Neural progenitor cell (in vitro differentiated cells): ENCODE data around the gene AMN1. TPM values are rescaled to one million over a fixed set of nuclear protein-coding genes. Genes with fewer than 3 reads are reported as not detected.

Experiments
- DNase-seq: peaks from one replicate; pipeline ENCODE4 v3.0.0-alpha.2; 2016; ENCODE audit warnings: low spot score
- H2AFZ ChIP-seq: fragments of 200-600 bp; sonication (generic); replicated peaks from 2 replicates; pipeline ENCODE4 v1.6.1; 2016; ENCODE audit warnings: antibody characterized with exemption
- H3F3A ChIP-seq: fragments of 200-600 bp; sonication (generic); 2 replicates; pipeline ENCODE4 v1.6.1; 2016; ENCODE audit warnings: antibody characterized with exemption, low read depth
- H3K27ac ChIP-seq: fragments of 200-600 bp; sonication (generic); 2 replicates; pipeline ENCODE4 v1.5.1; 2016; ENCODE audit warnings: mild to moderate bottlenecking
- H3K27me3 ChIP-seq: fragments of 200-600 bp; sonication (generic); 2 replicates; pipeline ENCODE4 v1.6.1; 2016; ENCODE audit warnings: mild to moderate bottlenecking, moderate library complexity
- H3K36me3 ChIP-seq: fragments of 200-600 bp; sonication (generic); 2 replicates; pipeline ENCODE4 v1.5.1; 2016
- H3K4me1 ChIP-seq: fragments of 200-600 bp; sonication (generic); 2 replicates; pipeline ENCODE4 v1.6.1; 2016; ENCODE audit warnings: mixed run types
- H3K4me2 ChIP-seq: fragments of 200-600 bp; sonication (generic); 2 replicates; pipeline ENCODE4 v1.6.1; 2016
- H3K4me3 ChIP-seq: fragments of 200-600 bp; sonication (generic); 2 replicates; pipeline ENCODE4 v1.5.1; 2016
- H3K79me2 ChIP-seq: fragments of 200-600 bp; sonication (generic); 2 replicates; pipeline ENCODE4 v1.6.1; 2016; ENCODE audit warnings: low read depth
- H3K9ac ChIP-seq: fragments of 200-600 bp; sonication (generic); 2 replicates; pipeline ENCODE4 v1.6.1; 2016
- H3K9me3 ChIP-seq: fragments of 200-600 bp; sonication (generic); 2 replicates; pipeline ENCODE4 v1.5.1; 2016; ENCODE audit warnings: low read depth
- H4K20me1 ChIP-seq: fragments of 200-600 bp; sonication (generic); 2 replicates; pipeline ENCODE4 v1.6.1; 2016; ENCODE audit warnings: low read depth
- H3K27ac Mint-ChIP-seq: 3 replicates; pipeline ENCODE4 v1.8.0; 2021; ENCODE audit warnings: mixed read lengths
- H3K27me3 Mint-ChIP-seq: 2 replicates; pipeline ENCODE4 v1.8.0; 2022; ENCODE audit warnings: low read depth, mild to moderate bottlenecking, inconsistent platforms, moderate library complexity, mixed read lengths; ENCODE audit not compliant: insufficient read depth
- H3K36me3 Mint-ChIP-seq: 3 replicates; pipeline ENCODE4 v1.8.0; 2021; ENCODE audit warnings: mixed read lengths
- H3K4me1 Mint-ChIP-seq: 3 replicates; pipeline ENCODE4 v1.8.0; 2021; ENCODE audit warnings: mixed read lengths
- H3K4me3 Mint-ChIP-seq: 3 replicates; pipeline ENCODE4 v1.8.0; 2021; ENCODE audit warnings: mild to moderate bottlenecking, moderate library complexity, mixed read lengths
- H3K9me3 Mint-ChIP-seq: 3 replicates; pipeline ENCODE4 v1.8.0; 2020; ENCODE audit warnings: mixed read lengths
- EZH2 ChIP-seq: fragments of 200-600 bp; sonication (generic); IDR thresholded peaks from 2 replicates; pipeline ENCODE4 v1.6.1; 2017; ENCODE audit warnings: antibody characterized with exemption, mild to moderate bottlenecking, moderate library complexity
- EZH2phosphoT487 ChIP-seq: fragments of 200-600 bp; sonication (generic); IDR thresholded peaks from 2 replicates; pipeline ENCODE4 v1.6.1; 2017; ENCODE audit warnings: antibody characterized with exemption
- total RNA-seq: library from RNA; depleted of rRNA; stranded (reverse); fragments of >200 nt; gene quantifications from 2 replicates; pipeline ENCODE4 v1.2.3, GENCODE V29; 2015; ENCODE audit warnings: low replicate concordance
- TF ChIP-seq, protein P1 (sequence below): fragments of 200-600 bp; sonication (generic); IDR thresholded peaks from 2 replicates; pipeline ENCODE4 v1.5.1; 2017; ENCODE audit warnings: antibody characterized with exemption, mild to moderate bottlenecking

Gene AMN1
- total RNA-seq, 1 donor from 2014 or later = 29.4 TPM

DNA sequence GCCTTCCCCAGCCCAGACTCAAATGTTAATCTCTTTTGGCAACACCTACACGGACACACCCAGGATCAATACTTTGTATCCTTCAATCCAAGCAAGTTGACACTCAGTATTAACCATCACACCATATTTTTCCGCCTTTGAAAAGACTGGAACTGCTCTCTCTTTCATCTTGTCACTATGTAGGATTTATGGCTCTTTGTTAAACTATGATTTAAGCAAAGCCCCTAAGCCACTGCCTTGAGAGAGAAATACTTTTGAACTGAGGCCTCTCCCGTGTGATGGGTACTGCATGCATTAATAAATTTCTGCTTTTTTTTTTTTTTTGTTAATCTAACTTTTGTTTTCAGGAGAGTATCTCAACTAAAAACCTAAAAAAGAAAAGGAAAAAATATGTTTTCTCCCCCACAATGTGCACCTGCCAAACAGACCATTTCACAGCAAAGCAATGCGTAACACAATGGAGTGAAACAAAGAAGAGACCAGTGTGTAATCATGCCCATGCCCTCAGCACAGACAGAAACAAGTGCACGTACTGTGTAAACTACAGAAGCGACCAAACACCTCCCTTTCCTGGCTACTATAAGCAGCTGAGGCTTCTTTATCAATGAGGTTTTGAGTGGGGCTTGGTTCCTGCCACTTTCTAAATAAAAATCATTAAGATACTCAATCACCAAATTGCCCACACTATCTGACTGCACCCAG lies 97.6 kb downstream of the AMN1 start:
- no peaks in the 10 kb centered on the region for H4K20me1 ChIP-seq
- no peaks in the 10 kb centered on the region for H3K9me3 ChIP-seq
- H3K4me1 ChIP-seq = peaks cover 6% of the 10 kb centered on the region
- no peaks in the 10 kb centered on the region for H3F3A ChIP-seq
- peak overlapping the region; percentile 98 for H3K27ac Mint-ChIP-seq
- no peak overlapping the region for H3K4me3 Mint-ChIP-seq
- no peak overlapping the region for H3K4me2 ChIP-seq
- H2AFZ ChIP-seq = no peak overlapping the region
- no peaks in the 10 kb centered on the region for H3K9me3 Mint-ChIP-seq
- TF ChIP-seq, protein P1, sequence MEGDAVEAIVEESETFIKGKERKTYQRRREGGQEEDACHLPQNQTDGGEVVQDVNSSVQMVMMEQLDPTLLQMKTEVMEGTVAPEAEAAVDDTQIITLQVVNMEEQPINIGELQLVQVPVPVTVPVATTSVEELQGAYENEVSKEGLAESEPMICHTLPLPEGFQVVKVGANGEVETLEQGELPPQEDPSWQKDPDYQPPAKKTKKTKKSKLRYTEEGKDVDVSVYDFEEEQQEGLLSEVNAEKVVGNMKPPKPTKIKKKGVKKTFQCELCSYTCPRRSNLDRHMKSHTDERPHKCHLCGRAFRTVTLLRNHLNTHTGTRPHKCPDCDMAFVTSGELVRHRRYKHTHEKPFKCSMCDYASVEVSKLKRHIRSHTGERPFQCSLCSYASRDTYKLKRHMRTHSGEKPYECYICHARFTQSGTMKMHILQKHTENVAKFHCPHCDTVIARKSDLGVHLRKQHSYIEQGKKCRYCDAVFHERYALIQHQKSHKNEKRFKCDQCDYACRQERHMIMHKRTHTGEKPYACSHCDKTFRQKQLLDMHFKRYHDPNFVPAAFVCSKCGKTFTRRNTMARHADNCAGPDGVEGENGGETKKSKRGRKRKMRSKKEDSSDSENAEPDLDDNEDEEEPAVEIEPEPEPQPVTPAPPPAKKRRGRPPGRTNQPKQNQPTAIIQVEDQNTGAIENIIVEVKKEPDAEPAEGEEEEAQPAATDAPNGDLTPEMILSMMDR = no peak
- TF ChIP-seq EZH2phosphoT487 (no peak), EZH2 (no peak)
- no peaks in the 10 kb centered on the region for H3K79me2 ChIP-seq
- no peak for DNase-seq
- H3K27me3 Mint-ChIP-seq = peaks cover 11% of the 10 kb centered on the region
- H3K36me3 Mint-ChIP-seq = no peaks in the 10 kb centered on the region
- no peak overlapping the region for H3K27ac ChIP-seq
- no peak overlapping the region for H3K4me3 ChIP-seq
- peaks cover 43% of the 10 kb centered on the region for H3K4me1 Mint-ChIP-seq
- no peaks in the 10 kb centered on the region for H3K27me3 ChIP-seq
- no peak overlapping the region for H3K9ac ChIP-seq
- H3K36me3 ChIP-seq = no peaks in the 10 kb centered on the region

DNA sequence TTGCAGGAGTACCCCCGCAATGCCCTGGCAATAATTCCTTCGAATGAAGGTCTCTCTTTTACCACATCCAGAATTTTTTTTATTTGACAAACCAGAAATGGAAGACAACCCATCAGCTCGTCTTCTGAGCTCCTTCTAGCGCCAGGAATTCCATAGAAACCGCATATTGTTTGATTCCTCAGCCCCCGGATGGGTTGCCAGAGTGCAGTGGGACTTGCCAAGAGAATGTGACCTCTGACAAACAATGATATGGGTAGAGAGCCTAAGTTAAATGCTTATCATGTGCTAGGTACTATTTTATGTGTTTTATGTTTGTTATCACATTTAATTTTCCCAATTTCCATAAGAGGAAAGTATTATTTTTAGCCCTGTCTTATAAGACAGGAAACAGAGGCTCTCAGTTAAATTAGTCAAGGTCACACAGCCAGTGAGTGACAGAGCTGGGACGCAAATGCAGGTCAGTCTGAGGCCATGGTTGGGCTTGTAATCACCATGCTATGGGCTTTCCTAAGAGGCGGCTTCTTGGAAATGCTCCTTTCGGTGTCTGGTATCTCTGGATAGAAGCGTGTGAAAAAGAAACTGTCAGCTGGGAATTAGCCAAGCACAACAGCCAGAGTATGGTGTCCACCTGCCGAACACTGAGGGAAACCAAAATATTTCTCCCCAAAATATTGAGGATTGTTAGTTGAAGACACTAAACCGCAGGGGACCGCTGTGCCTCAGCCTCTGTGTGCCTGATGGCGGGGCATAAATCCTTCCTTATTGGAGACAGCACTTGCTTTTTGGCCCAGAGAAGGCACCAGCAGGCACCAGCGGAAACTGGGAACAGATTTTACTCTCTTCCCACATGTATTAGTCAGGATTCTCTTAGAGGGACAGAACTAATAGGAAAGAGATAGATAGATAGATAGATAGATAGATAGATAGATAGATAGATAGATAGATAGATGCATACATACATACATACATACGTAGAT lies 98.8 kb downstream of the AMN1 start:
- Histone ChIP-seq H3K27me3 (no peaks in the 10 kb centered on the region), H3K9ac (no peak overlapping the region), H3K4me3 (no peak overlapping the region), H3K27ac (no peak overlapping the region), H3K4me2 (no peak overlapping the region), H2AFZ (no peak overlapping the region), H3K4me1 (peaks cover 6% of the 10 kb centered on the region), H3K79me2 (no peaks in the 10 kb centered on the region), H3F3A (no peaks in the 10 kb centered on the region), H3K9me3 (no peaks in the 10 kb centered on the region), H3K36me3 (no peaks in the 10 kb centered on the region), H4K20me1 (no peaks in the 10 kb centered on the region)
- H3K4me3 Mint-ChIP-seq = peak overlapping the region; percentile 42
- no peaks in the 10 kb centered on the region for H3K36me3 Mint-ChIP-seq
- peaks cover 9% of the 10 kb centered on the region for H3K27me3 Mint-ChIP-seq
- H3K27ac Mint-ChIP-seq = peak overlapping the region; percentile 98
- peaks cover 43% of the 10 kb centered on the region for H3K4me1 Mint-ChIP-seq
- H3K9me3 Mint-ChIP-seq = no peaks in the 10 kb centered on the region
- TF ChIP-seq, protein P1 = no peak
- TF ChIP-seq EZH2phosphoT487 = no peak
- no peak for TF ChIP-seq EZH2
- DNase-seq = no peak

GRCh38 chr12:31627456-31628054 lies 101.3 kb downstream of the AMN1 start:
- no peak overlapping the region for H3K9ac ChIP-seq
- peak overlapping the region; percentile 63 for H2AFZ ChIP-seq
- no peaks in the 10 kb centered on the region for H3K9me3 ChIP-seq
- H3K4me3 ChIP-seq = no peak overlapping the region
- H3K4me2 ChIP-seq = no peak overlapping the region
- DNase-seq = no peak
- H3K79me2 ChIP-seq = no peaks in the 10 kb centered on the region
- peaks cover 40% of the 10 kb centered on the region for H3K4me1 Mint-ChIP-seq
- H3K27me3 ChIP-seq = no peaks in the 10 kb centered on the region
- no peak overlapping the region for H3K4me3 Mint-ChIP-seq
- H3K36me3 Mint-ChIP-seq = no peaks in the 10 kb centered on the region
- no peaks in the 10 kb centered on the region for H3K9me3 Mint-ChIP-seq
- H3K27ac Mint-ChIP-seq = peak overlapping the region; percentile 78
- peaks cover 6% of the 10 kb centered on the region for H3K4me1 ChIP-seq
- no peaks in the 10 kb centered on the region for H4K20me1 ChIP-seq
- no peaks in the 10 kb centered on the region for H3F3A ChIP-seq
- H3K27me3 Mint-ChIP-seq = peaks cover 9% of the 10 kb centered on the region
- H3K36me3 ChIP-seq = no peaks in the 10 kb centered on the region
- TF ChIP-seq, protein P1 = no peak
- no peak for TF ChIP-seq EZH2
- no peak overlapping the region for H3K27ac ChIP-seq
